ENCODE data around the gene TFDP3. TPM values are rescaled to one million over a fixed set of nuclear protein-coding genes. Genes with fewer than 3 reads are reported as not detected.

The TFDP3 gene
- total RNA-seq, 1 donor: not detected

DNA sequence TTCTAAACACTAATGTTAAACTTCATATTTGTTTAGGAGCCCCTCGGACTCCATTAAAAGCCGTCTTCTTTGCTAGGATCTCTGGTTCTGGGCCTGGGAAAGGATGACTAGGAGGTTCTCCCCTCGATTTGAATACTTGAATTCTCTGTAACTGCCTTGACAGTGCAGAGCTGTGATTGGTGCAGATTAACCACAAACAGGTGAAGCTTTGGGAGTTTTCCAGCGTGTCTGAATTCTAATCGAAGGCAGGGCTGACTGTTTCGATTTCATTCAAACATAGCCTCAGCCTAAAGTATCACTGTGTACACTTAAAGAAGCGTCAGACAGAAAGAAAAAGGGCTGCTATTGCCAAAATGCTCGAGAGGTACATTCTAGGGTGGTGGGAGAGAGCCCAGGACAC is 29.0 kb downstream of the TFDP3 start:
- no peaks in the 10 kb centered on the region for H3K9me3 ChIP-seq (ENCODE audit: low read depth, low read length)

DNA sequence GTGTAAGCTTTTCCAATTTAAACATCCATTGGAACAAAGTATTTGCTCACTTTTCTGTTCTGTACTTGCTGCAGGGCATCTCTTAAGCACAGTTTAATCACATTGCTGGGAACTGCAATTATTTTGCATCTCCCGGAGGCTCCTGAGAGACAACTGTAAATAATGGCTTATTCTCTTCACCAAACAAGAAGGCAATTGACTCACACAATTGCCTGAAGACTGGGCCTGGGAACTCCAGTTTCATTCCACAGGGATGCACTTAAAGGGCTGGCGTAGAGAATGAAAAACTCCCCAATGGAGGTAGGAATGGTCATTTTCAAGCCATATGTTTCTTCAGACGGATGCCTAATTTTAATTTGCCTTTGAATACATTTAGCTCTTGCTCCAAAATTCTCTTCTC is 29.5 kb downstream of the TFDP3 start:
- Histone ChIP-seq H4K20me1 (ENCODE audit: insufficient read depth, low read length) (no peaks in the 10 kb centered on the region), H3K27me3 (ENCODE audit: insufficient read depth, low read length) (no peaks in the 10 kb centered on the region), H3K4me1 (ENCODE audit: insufficient read depth, low read length) (no peaks in the 10 kb centered on the region), H3K79me2 (ENCODE audit: insufficient read depth, low read length) (no peaks in the 10 kb centered on the region), H3K9me3 (ENCODE audit: low read depth, low read length) (no peaks in the 10 kb centered on the region), H2AFZ (ENCODE audit: low read length) (no peak overlapping the region), H3K4me3 (ENCODE audit: insufficient read depth, low read length) (no peak overlapping the region), H3K36me3 (ENCODE audit: insufficient read depth, low read length) (no peaks in the 10 kb centered on the region), H3K4me2 (ENCODE audit: insufficient read depth, low read length) (no peak overlapping the region), H3K27ac (ENCODE audit: low read depth, low read length) (no peak overlapping the region)
- TF ChIP-seq, protein P1, sequence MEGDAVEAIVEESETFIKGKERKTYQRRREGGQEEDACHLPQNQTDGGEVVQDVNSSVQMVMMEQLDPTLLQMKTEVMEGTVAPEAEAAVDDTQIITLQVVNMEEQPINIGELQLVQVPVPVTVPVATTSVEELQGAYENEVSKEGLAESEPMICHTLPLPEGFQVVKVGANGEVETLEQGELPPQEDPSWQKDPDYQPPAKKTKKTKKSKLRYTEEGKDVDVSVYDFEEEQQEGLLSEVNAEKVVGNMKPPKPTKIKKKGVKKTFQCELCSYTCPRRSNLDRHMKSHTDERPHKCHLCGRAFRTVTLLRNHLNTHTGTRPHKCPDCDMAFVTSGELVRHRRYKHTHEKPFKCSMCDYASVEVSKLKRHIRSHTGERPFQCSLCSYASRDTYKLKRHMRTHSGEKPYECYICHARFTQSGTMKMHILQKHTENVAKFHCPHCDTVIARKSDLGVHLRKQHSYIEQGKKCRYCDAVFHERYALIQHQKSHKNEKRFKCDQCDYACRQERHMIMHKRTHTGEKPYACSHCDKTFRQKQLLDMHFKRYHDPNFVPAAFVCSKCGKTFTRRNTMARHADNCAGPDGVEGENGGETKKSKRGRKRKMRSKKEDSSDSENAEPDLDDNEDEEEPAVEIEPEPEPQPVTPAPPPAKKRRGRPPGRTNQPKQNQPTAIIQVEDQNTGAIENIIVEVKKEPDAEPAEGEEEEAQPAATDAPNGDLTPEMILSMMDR (IDR thresholded peaks at IDR 0.05; ENCODE audit: extremely low read depth, low read depth, low read length): no peak
- no peak for DNase-seq (ENCODE audit: insufficient read length, low spot score, missing footprints)

More for the DNA sequence above, 29.0 kb downstream of the TFDP3 start:
- H3K4me1 ChIP-seq (ENCODE audit: insufficient read depth, low read length): no peaks in the 10 kb centered on the region
- no peaks in the 10 kb centered on the region for H3K79me2 ChIP-seq (ENCODE audit: insufficient read depth, low read length)
- H3K4me2 ChIP-seq (ENCODE audit: insufficient read depth, low read length): no peak overlapping the region
- no peaks in the 10 kb centered on the region for H4K20me1 ChIP-seq (ENCODE audit: insufficient read depth, low read length)
- no peak overlapping the region for H3K4me3 ChIP-seq (ENCODE audit: insufficient read depth, low read length)
- no peaks in the 10 kb centered on the region for H3K27me3 ChIP-seq (ENCODE audit: insufficient read depth, low read length)
- H3K36me3 ChIP-seq (ENCODE audit: insufficient read depth, low read length): no peaks in the 10 kb centered on the region
- no peak overlapping the region for H3K27ac ChIP-seq (ENCODE audit: low read depth, low read length)
- no peak for DNase-seq (ENCODE audit: insufficient read length, low spot score, missing footprints)
- H2AFZ ChIP-seq (ENCODE audit: low read length): no peak overlapping the region
- TF ChIP-seq, protein P1 (IDR thresholded peaks at IDR 0.05; ENCODE audit: extremely low read depth, low read depth, low read length): no peak

DNA sequence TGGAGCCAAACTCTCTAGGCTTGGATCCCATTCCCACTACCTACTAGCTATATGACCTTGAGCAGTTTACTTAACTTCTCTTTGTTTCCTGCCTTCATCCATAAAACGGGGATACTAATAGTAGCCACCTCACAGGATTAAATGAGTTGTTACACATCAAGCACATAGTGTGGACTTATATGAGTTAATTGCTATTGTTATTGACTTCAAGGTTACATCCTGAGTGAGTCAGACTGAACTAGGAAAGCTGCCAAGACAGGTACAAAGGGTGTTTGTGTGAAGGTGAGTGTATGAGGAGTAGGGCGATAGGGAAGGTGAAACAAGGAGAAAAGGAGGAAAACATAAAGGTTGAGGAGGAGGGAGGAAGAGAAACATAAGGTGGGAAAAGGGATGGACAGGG is 32.2 kb downstream of the TFDP3 start:
- no peak overlapping the region for H3K27ac ChIP-seq (ENCODE audit: low read depth, low read length)
- TF ChIP-seq, protein P1 (IDR thresholded peaks at IDR 0.05; ENCODE audit: extremely low read depth, low read depth, low read length): no peak
- no peak overlapping the region for H3K4me2 ChIP-seq (ENCODE audit: insufficient read depth, low read length)
- H3K79me2 ChIP-seq (ENCODE audit: insufficient read depth, low read length): no peaks in the 10 kb centered on the region
- H3K9me3 ChIP-seq (ENCODE audit: low read depth, low read length): no peaks in the 10 kb centered on the region
- no peaks in the 10 kb centered on the region for H3K36me3 ChIP-seq (ENCODE audit: insufficient read depth, low read length)
- no peak overlapping the region for H3K4me3 ChIP-seq (ENCODE audit: insufficient read depth, low read length)
- no peaks in the 10 kb centered on the region for H3K4me1 ChIP-seq (ENCODE audit: insufficient read depth, low read length)
- no peak for DNase-seq (ENCODE audit: insufficient read length, low spot score, missing footprints)
- no peak overlapping the region for H2AFZ ChIP-seq (ENCODE audit: low read length)
- no peaks in the 10 kb centered on the region for H3K27me3 ChIP-seq (ENCODE audit: insufficient read depth, low read length)
- H4K20me1 ChIP-seq (ENCODE audit: insufficient read depth, low read length): no peaks in the 10 kb centered on the region

DNA sequence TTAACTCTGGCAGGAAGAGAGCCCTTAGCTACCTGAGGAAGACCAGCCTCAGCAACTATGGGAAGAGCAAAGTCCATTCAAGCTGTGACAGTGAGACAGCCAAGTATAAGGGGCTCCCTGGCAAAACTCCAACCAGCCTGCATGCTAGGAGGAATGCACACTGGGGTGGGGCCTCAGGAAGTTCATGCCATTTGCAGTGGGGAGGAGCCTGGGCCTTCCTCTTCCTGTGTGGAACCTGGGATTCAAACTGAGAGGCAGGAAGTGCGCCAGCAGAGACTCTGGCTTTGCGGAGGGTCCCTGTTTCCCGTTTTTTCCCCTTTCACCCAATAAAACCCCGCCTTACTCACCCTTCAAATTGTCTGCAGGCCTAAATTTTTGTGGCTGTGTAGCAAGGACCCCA is 33.0 kb downstream of the TFDP3 start:
- Histone ChIP-seq H3K27me3 (ENCODE audit: insufficient read depth, low read length) (no peaks in the 10 kb centered on the region), H3K9me3 (ENCODE audit: low read depth, low read length) (no peaks in the 10 kb centered on the region), H3K79me2 (ENCODE audit: insufficient read depth, low read length) (no peaks in the 10 kb centered on the region), H3K27ac (ENCODE audit: low read depth, low read length) (no peak overlapping the region), H3K4me3 (ENCODE audit: insufficient read depth, low read length) (no peak overlapping the region), H3K36me3 (ENCODE audit: insufficient read depth, low read length) (no peaks in the 10 kb centered on the region), H3K4me2 (ENCODE audit: insufficient read depth, low read length) (no peak overlapping the region), H3K4me1 (ENCODE audit: insufficient read depth, low read length) (no peaks in the 10 kb centered on the region), H4K20me1 (ENCODE audit: insufficient read depth, low read length) (no peaks in the 10 kb centered on the region), H2AFZ (ENCODE audit: low read length) (no peak overlapping the region)
- TF ChIP-seq, protein P1 (IDR thresholded peaks at IDR 0.05; ENCODE audit: extremely low read depth, low read depth, low read length): no peak
- DNase-seq (ENCODE audit: insufficient read length, low spot score, missing footprints): no peak
